ENCODE measurements around the gene ADAMTS9.

The ADAMTS9 gene

DNA sequence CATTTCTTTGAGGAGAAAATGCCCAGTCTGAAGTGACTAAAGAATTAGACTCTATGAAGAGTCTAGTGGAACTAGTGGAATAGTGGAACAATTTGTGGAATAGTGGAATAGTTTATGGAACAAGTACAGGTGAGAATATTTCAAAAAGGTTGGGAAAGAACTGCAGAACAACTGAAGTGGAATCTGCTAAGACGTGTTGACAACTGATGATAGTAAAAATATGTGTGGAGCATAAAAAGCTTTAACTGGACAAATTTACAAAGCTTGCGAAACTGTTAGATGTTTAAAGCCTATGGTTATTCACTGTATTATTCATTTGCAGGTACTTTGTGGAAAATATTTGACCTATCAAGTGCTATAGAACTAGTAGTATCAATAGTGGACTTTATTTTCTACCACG, 164.5 kb downstream of the ADAMTS9 start:
- DNase-seq = no peak

DNA sequence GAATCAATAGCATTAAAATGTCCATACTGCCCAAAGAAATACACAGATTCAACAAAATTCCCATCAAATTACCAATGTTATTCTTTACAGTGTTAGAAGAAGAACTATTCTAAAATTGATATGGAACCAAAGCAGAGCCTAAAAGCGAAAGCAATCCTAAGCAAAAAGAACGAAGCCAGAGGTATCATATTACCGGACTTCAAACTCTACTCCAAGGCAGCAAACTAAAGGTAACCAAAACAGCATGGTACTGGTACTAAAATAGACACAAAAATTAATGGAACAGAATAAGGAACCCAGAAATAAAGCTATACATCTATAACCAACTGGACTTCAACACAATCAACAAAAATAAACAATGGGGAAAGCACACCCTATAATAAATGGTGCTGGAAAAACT, 167.5 kb downstream of the ADAMTS9 start:
- no peak for DNase-seq

DNA sequence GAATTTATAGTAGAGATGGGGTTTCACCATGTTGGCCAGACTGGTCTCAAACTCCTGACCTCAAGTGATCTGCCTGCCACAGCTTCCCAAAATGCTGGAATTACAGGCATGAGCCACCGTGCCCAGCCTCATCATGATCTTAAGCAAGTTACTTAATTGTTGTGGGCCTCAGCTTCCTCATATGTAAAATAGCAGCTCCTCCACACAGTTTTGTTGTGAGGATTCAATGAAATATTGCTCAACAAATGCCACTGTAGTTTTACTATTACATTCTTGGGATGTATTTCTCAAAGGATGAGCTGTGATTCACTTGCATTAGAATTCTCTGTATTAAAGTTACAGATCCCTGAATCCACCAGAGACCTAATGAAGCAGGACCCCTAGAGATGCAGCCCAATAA, 168.8 kb downstream of the ADAMTS9 start:
- no peak for DNase-seq

DNA sequence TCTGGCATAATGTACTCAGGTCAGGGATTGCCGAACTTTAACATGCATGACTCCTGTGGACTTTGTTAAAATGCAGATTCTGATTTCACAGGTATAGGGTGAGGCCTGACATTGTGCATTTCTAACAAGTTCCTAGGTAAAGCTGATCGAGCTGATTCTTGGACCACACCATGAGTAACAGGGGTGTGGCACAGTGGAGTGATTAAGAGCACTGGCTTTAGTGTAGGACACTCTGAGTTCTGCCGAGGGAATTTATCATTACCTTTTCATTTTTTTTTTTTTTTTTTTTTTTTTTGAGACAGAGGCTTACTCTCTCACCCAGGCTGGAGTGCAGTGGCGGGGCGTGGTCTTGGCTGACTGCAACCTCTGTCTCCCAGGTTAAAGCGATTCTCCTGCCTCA, 169.3 kb downstream of the ADAMTS9 start:
- no peak for DNase-seq

DNA sequence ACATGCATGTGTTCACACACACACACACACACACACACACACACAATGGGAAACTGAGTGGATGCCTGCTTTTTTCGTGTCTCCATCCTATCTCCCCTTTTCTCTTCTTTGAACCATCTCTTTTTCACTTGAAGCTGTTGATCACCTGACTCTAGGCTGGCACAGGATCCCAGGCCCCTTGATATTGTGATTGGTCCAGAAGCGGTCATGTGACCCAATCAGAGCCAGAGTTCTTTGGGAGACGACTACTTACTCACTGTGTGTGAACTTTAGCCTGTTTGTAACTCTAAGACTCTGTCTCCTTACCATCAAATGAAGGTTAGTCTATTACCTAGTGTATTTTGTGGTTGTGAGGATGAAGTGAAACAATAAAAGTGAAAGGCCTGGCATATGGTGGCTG, 172.9 kb downstream of the ADAMTS9 start:
- DNase-seq = no peak

DNA sequence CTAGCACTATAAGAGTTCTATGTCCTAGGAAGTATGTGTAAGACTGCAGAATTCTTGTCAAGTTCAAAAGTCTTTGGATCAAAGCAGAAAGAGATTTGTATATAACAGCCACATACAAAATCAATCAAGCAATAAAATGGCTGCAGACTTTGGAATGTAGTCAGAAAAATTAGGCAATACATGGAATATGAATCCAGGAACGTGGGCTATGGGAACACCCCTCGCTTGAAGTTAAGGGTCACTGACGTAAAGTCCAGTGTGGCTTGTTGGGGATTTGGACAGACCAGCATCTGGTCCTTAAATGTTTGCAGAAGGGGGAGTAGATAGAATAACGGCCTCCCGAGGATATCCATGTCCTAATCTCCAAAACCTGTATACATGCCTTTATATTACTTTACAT, 178.6 kb downstream of the ADAMTS9 start:
- no peak for DNase-seq

DNA sequence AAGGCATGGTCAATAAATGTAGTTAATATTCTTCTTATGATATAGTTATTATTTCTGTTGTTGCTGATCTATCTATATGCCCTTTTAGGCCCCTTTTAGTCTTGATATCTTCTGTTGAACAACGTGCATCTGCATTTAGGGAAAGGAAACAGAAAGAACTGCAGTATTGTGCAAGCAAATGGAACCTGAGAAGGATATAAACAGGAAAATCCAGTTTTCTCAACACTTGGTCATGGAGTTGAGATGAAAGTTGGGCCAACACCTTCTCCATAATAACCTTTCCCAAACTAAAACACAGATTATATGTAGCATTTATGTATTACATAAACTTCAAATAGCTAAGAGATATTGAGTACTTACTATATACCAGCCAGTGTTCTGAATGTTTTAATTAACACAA, 179.7 kb downstream of the ADAMTS9 start:
- DNase-seq = no peak

DNA sequence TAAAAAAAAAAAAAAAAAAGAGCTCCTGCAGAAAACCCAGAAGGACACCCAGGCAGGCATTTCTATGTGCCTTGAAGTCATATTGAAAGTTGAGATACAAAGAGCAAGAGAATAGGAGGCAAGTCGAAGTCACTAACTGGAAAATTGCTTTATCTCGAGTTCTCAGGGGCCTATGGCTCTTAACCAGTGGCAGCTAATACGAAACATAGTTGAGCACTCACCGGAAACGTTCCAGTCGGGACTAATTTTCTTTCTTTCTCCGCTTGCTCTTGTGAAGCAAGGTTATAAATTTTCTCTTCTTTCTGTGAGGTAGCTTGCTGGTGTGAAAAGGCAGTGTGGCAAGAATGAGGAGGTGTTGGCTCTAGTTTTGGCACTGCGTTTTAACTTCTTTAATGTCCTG, 181.5 kb downstream of the ADAMTS9 start:
- no peak for DNase-seq

DNA sequence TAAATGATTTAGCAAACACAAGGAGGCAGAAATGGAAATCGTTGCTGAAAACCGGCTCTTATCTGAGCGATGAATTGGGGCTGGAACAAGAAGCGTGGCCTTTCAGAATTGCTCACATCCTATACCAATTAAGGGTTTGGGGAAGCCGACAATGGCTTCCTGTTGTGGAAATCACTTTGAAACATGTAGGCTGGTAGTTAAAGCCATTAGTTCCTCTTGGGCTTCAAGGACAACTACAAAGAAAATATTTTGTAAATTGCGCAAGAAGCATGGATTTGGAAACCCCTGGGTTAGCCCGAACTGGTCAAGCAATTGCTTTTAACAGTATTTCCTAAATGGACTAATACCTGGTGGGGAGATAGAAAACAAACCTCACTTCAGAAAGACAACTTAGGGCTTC, 182.4 kb downstream of the ADAMTS9 start:
- no peak for DNase-seq

DNA sequence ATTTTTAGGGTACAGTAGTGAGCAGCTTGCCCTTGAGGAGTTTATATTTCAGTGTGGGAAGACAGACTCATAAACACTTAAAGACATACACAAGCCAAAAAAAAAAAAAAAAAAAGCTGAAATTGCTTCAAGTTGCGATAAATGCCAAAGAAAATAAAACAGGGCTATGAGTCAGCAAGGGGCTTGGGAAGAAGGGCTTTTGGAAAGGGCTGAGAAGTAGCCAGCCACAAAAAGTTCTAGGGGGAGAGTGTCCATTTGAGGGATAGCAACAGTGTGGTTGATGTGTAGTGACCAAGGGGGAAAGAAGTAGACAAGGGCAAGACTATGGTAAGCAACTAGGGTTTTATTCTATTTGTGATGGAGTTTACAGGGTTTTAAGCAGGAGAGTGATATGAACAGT, 185.5 kb downstream of the ADAMTS9 start:
- no peak for DNase-seq

DNA sequence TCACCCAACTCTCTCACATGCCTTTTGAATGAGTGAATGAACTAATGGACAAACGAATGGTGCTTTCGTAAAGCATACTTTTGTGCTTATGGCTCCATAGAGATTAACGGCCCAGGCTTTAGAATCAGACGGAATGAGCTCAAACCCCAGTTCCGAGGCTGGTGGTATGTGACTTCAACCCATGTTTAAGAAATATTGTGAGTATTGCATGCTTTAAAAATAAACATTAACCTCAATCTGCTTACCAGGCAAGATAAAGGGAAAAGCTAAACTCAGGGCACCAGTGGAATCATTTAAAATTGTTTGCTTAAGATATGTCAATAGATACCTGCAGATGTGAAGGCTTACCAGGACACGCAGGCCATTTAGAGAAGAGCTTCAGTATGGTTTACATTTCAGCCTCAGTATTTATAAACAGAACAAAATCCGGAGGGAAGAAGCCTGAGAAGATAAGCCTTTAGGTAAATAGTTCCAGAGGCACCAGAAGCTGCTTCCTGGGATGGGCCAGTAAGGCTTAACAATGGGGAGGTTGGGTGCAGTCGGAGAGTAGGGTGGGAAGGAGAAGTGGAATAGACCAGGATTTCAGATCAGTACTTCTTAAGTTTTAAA, 186.4 kb downstream of the ADAMTS9 start:
- DNase-seq = no peak

DNA sequence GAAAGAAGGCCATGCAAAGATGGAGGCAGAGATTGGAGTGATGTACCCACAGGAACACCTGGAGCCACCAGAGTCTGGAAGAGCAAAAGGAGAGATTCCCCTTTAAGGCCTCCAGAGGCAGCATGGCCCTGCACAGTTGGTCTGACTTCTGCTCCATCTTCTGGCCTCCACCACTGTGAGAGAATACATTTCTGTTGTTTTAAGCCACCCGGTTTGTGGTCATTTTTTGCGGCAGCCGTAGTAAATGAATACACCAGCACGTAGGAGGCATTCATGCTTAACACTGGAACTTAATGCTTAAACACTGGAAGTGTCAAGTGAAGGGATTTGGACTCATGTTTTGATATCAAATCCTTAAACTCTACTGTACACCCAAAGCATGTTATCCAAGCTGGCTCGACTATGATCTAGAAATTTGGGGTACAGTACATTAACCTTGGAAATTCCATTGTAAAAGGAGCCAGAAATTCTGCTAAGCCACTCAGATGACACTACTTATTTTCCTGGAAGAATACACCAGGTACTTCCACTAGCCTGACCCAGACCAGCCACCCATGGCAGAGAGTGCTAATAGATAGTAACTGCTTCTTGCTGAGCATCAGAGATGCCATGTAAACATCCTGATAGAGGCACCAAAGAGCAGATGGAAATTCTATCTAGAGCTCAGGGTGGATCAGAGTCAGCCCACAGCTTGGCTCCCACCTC, 190.9 kb downstream of the ADAMTS9 start:
- no peak for DNase-seq

DNA sequence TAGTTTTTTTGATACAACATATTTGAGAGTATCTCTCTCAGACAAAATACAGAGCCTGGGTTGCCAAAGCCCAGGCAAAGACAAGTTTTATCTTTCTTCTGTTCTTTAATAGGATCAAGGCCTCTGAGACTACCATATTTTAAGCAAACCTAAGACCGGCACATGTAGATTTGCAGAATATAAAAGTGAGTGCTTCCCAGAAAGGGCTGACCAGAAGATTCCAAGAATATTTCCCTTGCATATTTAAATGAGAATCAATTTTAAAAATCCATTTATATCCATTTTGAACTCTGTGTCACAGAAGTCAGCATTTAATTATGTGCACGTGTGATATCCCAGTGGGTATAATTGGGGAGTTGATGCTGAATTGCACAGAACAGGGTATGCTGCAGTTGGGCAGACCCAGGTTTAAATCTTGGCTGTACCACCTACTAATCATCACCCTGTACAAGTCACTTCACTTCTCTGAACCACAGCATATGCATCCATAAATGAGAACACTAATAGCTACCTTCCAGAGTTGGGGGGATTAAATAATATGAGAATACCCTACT, 191.9 kb downstream of the ADAMTS9 start:
- DNase-seq = no peak

DNA sequence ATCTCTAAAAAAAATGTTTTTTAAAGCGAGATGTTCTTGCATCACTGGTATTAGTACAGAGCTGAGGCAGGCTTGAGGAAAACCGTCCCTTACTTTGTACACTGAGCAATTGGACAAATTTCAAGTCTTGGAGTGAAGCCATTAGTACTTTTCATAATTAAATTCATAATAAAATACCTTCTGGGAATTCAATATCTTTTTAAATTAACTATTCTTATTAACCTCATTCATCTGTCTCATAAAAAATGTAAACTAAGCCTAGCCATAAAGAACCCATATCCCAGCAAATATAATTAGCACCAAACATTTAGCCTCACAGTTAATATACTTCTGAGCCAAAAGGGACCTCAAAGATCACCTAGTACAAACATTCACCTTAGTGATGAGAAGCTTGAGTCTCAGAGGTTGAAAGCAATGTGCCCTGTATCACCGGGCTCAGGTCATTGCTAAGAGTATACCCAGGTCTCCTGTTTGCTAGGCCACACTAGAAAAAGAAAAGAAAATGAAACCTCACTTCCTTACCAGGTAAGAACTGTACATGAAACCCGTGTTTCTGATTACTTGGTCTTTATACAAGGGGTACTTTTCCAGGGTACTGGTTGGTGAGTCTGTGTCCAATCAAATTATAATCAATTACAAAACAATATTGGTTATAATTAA, 192.5 kb downstream of the ADAMTS9 start:
- DNase-seq = no peak

DNA sequence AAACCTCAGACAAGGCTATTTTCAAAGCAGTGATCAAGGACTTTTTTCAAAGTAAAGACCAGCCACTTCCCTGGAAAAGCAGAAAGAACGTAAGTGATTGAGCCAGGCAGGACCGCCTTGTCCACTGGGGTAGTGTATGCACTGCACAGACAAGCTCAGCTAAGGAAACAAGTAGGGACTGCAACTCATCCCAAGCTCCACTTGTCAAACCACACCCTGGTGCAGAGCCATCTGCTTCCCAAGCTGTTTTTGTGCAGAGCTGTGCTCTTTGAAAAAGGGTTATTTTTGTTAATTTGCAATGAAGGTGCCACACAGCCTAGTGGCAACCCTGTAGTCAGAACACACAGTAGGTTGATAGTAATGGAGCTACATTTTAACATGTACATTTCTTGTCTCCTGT, 193.3 kb downstream of the ADAMTS9 start:
- no peak for DNase-seq

DNA sequence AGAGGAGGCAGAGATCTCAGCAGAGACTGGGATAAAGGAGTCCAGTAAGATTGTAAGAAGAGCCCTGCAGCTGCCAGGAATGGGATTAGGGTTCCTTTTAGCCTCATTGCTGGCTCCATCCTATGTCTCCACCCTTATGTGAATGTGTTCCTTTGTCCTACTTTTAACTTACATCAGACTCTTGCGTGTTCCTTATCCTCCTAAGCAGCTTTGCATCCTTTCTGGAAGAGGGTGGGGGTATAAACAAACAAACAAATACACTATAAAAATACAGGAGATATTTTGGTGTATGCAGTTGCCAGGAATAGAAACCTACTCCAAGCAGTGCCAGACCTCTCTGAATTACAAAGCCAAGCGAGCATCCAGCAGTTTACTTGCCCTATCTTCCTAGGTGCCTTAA, 194.7 kb downstream of the ADAMTS9 start:
- DNase-seq = no peak

DNA sequence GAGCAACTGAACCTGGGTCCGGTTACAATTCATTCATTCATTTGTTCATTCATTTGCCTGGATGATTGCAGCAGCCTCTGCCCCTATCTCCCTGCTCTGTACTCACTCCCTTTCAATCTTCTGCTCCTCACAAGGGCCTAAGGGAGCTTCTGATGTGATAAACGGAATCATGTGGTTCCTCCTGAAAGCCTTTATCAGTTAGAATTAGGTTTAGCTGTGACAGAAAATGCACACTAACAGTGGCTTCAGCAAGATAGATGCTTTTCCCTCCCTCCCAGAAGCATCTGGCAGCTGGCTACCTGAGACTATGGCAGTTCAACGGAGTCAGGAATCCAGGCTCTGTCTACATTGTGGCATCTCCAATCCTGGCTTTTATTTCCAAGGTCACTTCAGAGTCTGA, 196.0 kb downstream of the ADAMTS9 start:
- no peak for DNase-seq

DNA sequence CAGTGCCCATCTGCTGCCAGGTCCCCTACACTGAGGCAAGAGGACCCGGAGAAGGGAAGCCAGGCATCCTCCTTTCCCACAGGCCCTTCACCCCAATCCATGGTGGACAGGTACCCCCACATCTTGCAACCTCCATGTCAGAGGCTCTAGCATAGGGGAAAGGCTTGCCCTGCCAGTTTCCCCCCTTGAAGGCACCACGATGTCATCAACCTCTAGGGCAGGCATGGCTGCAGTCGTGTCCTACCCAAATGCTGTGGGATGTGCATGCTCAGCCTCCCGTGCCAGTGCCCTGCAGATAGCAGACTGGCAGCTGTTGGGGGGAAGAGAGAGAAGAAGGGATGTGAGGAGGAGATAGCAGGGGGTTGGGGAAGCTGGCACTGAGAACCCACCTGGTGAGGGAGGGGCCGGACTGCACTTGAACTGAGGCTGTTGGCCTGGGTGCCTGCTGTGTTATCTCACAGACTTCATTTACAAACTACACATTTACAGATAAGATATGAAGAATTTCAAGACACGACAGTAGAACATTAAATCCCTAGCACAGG, 197.5 kb downstream of the ADAMTS9 start:
- DNase-seq = no peak

DNA sequence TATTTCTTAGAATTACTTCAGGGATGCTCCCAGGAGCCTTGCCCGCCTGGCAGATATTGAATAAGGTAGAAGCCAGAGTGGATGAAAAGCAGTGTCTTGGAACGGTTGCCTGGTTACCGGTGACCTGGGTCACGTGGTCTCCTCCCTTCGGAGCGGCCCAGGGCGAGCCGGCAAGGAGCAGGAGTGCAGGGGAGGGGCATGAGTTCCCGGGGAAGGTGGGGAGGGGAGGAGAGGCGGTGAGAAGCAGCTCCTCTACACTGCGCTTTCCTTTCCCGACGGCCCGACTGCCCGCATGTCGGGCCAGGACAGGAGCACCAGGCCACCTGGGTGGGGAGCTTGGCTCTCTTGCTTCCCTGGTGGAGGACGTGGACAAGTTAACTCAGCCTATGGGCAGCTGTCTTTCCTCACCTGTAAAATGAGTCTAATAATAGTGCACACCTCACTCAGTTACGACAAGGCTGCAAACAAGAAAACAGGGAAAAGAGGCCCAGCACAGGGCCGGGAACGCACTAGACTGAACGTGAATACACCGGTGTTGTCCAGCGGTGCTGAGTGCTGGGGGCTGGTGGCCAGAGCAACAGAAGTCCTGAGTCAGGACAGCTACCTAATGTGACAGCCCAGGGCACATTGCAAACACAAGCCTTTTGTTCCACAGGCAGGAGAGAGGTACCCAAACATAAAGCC, 198.3 kb downstream of the ADAMTS9 start:
- no peak for DNase-seq

DNA sequence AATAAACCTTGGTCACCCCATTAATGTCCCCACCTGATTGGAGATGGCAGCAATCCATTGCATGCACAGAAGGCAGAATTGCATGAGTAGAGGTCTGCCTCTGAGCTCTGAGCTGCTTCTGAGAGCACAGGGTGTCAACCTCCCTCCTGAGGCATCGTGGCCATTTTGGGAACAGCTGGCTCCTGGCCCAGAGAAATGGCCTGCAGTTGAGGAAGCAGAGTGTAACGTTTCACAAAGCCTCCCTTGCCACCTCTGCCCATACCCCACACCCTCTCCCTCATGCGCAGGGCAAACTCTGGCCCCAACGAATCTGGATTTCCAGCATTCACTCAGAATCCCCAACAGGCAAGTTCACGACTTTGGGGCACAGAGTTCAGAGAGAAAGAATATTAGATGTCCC, 198.9 kb downstream of the ADAMTS9 start:
- no peak for DNase-seq

DNA sequence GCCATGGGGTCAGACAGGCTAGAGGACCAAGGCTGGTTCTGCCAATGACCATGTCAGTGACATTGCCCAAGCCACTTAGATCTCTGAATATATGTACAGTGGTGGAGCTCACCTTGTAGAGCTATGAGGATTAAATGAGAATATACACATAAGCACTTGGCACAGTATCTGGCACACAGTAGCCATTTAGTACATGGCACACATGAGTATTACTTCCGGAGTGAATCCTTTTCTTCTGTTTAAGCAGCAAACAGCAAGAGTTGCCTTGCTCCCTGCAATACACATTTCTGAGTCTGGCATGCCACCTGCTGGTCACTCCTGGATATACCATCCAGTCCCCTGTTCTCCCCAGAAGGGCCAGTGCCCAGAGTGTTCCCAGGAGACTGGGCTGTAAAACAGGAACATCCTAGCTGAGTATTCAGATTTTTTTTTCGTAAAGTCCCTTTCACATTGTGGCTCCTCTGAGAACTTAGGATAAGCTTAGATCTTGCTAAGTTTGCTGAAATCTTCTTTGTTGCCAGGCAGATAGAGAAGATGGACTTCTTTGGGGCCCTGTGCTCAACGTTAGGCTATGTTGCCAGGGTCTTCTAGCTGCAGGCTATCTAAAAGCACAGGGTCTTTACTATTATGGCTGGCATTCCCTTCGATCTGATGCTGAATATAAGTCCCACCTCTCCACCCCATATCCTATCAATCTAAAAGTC, 203.4 kb downstream of the ADAMTS9 start:
- DNase-seq = peak; percentile 47 to 59

DNA sequence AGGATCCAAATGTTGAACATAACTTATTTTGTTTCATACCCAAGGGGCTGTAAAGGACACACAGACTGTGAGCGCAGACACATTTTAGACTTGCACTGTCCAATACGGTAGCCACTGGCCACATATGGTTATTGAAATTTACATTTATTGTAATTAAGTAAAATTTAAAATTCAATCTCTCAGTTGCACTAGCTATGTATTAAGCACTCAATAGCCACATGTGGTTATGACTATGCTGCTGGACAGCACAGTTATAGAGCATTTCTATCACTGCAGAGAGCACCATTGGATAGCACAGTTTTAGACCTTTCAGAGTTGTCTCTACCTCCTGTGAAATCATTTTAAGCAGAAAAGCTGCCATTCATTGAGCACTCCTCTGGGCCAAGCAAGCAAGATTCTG, 204.3 kb downstream of the ADAMTS9 start:
- DNase-seq = no peak

DNA sequence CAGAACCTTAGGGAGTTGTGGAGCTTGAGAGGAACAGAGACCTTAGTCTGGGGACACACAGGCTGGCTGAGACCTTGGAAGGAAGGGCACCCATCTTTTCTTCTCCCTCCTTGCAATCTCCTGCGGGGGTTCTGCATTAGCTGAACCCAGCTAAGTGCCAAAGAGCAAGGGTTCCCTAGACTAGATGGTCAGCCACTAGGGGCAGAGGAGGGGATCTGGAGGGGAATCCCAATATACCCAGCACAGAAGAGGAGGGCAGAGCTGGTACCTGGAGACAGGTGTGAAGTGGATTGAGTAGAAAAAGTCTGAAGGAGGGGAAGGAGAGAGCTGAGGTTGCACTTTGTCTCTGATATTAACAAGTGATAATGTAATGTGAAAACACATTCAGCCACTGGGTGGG, 212.8 kb downstream of the ADAMTS9 start:
- DNase-seq = no peak
